ENCODE results near the gene RUFY4.
"Not testable (repeated sequence)": the region's sequence is repeated elsewhere in the genome, so short reads cannot be mapped to it uniquely, and the experiment has no call there.

RUFY4 gene, protein sequence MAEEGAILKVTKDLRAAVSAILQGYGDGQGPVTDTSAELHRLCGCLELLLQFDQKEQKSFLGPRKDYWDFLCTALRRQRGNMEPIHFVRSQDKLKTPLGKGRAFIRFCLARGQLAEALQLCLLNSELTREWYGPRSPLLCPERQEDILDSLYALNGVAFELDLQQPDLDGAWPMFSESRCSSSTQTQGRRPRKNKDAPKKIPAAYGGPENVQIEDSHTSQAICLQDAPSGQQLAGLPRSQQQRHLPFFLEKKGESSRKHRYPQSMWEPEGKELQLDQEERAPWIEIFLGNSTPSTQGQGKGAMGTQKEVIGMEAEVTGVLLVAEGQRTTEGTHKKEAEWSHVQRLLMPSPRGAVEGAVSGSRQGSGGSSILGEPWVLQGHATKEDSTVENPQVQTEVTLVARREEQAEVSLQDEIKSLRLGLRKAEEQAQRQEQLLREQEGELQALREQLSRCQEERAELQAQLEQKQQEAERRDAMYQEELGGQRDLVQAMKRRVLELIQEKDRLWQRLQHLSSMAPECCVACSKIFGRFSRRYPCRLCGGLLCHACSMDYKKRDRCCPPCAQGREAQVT

GRCh38 chr2:218068721-218069334 is at the start of gene RUFY4:
Gene RUFY4 (plus strand): TSS chr2:218069253. CDS start chr2:218070606, 1,353 bp downstream.
- Histone ChIP-seq H3K4me2 (ENCODE audit: low read length) (peak within 1 kb of the TSS; percentile 93), H3K9ac (ENCODE audit: low read length) (peak within 1 kb of the TSS; percentile 37; the same call in 1 of the 2 replicates), H3K4me3 (ENCODE audit: low read length) (peak within 1 kb of the TSS; percentile 75), H2AFZ (ENCODE audit: low read depth, low read length) (0 out of 2 replicates have a peak within 1 kb of the TSS, but pooled peaks have one; percentile 30), H3K4me1 (ENCODE audit: low read length) (peaks cover 22% of the 10 kb centered on the region)
- H3K9me3 ChIP-seq (ENCODE audit: insufficient read depth, low read length); H4K20me1 ChIP-seq (ENCODE audit: insufficient read depth, low read length); H3K79me2 ChIP-seq (ENCODE audit: low read length); H3K36me3 ChIP-seq (replicated peaks; ENCODE audit: low read depth, low read length); H3K27ac ChIP-seq (ENCODE audit: low read length); H3K27me3 ChIP-seq (ENCODE audit: low read depth, low read length): not testable (repeated sequence)
- TF ChIP-seq, protein P1, sequence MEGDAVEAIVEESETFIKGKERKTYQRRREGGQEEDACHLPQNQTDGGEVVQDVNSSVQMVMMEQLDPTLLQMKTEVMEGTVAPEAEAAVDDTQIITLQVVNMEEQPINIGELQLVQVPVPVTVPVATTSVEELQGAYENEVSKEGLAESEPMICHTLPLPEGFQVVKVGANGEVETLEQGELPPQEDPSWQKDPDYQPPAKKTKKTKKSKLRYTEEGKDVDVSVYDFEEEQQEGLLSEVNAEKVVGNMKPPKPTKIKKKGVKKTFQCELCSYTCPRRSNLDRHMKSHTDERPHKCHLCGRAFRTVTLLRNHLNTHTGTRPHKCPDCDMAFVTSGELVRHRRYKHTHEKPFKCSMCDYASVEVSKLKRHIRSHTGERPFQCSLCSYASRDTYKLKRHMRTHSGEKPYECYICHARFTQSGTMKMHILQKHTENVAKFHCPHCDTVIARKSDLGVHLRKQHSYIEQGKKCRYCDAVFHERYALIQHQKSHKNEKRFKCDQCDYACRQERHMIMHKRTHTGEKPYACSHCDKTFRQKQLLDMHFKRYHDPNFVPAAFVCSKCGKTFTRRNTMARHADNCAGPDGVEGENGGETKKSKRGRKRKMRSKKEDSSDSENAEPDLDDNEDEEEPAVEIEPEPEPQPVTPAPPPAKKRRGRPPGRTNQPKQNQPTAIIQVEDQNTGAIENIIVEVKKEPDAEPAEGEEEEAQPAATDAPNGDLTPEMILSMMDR (IDR thresholded peaks at IDR 0.05; ENCODE audit: low read depth, low read length) = peak; percentile 54

GRCh38 chr2:218019411-218020060 is 49.5 kb upstream of the RUFY4 start:
- H3K4me3 ChIP-seq (ENCODE audit: low read length) = no peak overlapping the region
- H3K36me3 ChIP-seq (replicated peaks; ENCODE audit: low read depth, low read length) = no peaks in the 10 kb centered on the region
- no peak overlapping the region for H3K4me2 ChIP-seq (ENCODE audit: low read length)
- H3K4me1 ChIP-seq (ENCODE audit: low read length) = peaks cover 5% of the 10 kb centered on the region
- no peak overlapping the region for H2AFZ ChIP-seq (ENCODE audit: low read depth, low read length)
- no peaks in the 10 kb centered on the region for H4K20me1 ChIP-seq (ENCODE audit: insufficient read depth, low read length)
- H3K9me3 ChIP-seq (ENCODE audit: insufficient read depth, low read length) = no peaks in the 10 kb centered on the region
- TF ChIP-seq, protein P1 (IDR thresholded peaks at IDR 0.05; ENCODE audit: low read depth, low read length) = no peak
- TF ChIP-seq EZH2phosphoT487 (IDR thresholded peaks at IDR 0.05; ENCODE audit: low read depth) = no peak
- no peaks in the 10 kb centered on the region for H3K27me3 ChIP-seq (ENCODE audit: low read depth, low read length)
- H3K79me2 ChIP-seq (ENCODE audit: low read length) = no peaks in the 10 kb centered on the region
- no peak overlapping the region for H3K27ac ChIP-seq (ENCODE audit: low read length)
- no peak overlapping the region for H3K9ac ChIP-seq (ENCODE audit: low read length)

GRCh38 chr2:218020281-218020680 is 48.8 kb upstream of the RUFY4 start:
- Histone ChIP-seq H3K4me2 (ENCODE audit: low read length) (no peak overlapping the region), H3K4me3 (ENCODE audit: low read length) (no peak overlapping the region), H3K27ac (ENCODE audit: low read length) (no peak overlapping the region), H2AFZ (ENCODE audit: low read depth, low read length) (no peak overlapping the region), H3K4me1 (ENCODE audit: low read length) (peaks cover 5% of the 10 kb centered on the region), H4K20me1 (ENCODE audit: insufficient read depth, low read length) (no peaks in the 10 kb centered on the region), H3K36me3 (replicated peaks; ENCODE audit: low read depth, low read length) (no peaks in the 10 kb centered on the region), H3K9me3 (ENCODE audit: insufficient read depth, low read length) (no peaks in the 10 kb centered on the region), H3K27me3 (ENCODE audit: low read depth, low read length) (no peaks in the 10 kb centered on the region), H3K9ac (ENCODE audit: low read length) (no peak overlapping the region), H3K79me2 (ENCODE audit: low read length) (no peaks in the 10 kb centered on the region)
- no peak for TF ChIP-seq EZH2phosphoT487 (IDR thresholded peaks at IDR 0.05; ENCODE audit: low read depth)
- TF ChIP-seq, protein P1 (IDR thresholded peaks at IDR 0.05; ENCODE audit: low read depth, low read length) = no peak

Data from OCI-LY3 (cell line).